Measurements from ENCODE around the gene SULT4A1. TPM values are rescaled to one million over a fixed set of nuclear protein-coding genes. Genes with fewer than 3 reads are reported as not detected.

The SULT4A1 gene
- total and polyA plus RNA-seq, 10 of the 15 experiments (the other 5 are each of a cell fraction or from before 2014, with no cell fraction given): not detected

- FAIRE-seq (no peak), ATAC-seq (no peak), DNase-seq (ENCODE audit: low read depth, low spot score) (no peak)
- H3K9me3 ChIP-seq (replicated peaks; ENCODE audit: control insufficient read depth, insufficient read depth, low read length): no peaks in the 10 kb centered on the region
- peaks cover 9% of the 10 kb centered on the region for H3K4me1 ChIP-seq (ENCODE audit: control insufficient read depth, insufficient read depth, low read length)
- WGBS (ENCODE audit: insufficient coverage, insufficient replicate concordance, low lambda C conversion rate, missing lambda C conversion rate): 17% methylated on average over 4 of the region's 4 CpGs
- no peak overlapping the region for H3K27ac ChIP-seq (ENCODE audit: control insufficient read depth, insufficient read depth)
- ChIA-PET SMC1A (ENCODE audit: uncharacterized antibody, unreplicated experiment) (no interaction called here), POLR2A (no interaction called here), CTCF (no interaction called here), RAD21 (ENCODE audit: unreplicated experiment) (no interaction called here)
- H2AFZ ChIP-seq (ENCODE audit: control insufficient read depth, low read depth, low read length): no peak overlapping the region
- H3K9ac ChIP-seq (ENCODE audit: control insufficient read depth, insufficient read depth, low read length): no peak overlapping the region
- H3K36me3 ChIP-seq (ENCODE audit: control insufficient read depth in 2 of 2, insufficient read depth in 2 of 2, low read length in 1 of 2): no peaks in the 10 kb centered on the region
- H4K20me1 ChIP-seq (ENCODE audit: control insufficient read depth, insufficient read depth): no peaks in the 10 kb centered on the region; the same call in 1 of the 2 replicates
- H3K27me3 ChIP-seq (replicated peaks in 1 of 2; ENCODE audit: control insufficient read depth in 2 of 2, insufficient read depth in 2 of 2, low read length in 1 of 2): peaks cover 8 to 11% of the 10 kb centered on the region in 2 experiments
- H3K4me2 ChIP-seq (ENCODE audit: control insufficient read depth, insufficient read depth): no peak overlapping the region
- no peaks in the 10 kb centered on the region for H3K79me2 ChIP-seq (ENCODE audit: control insufficient read depth, insufficient read depth, low read length)
- no TSS peak for BruUV-seq (replicated peaks)
- in situ Hi-C loops (cut with MboI) (no loop called here), intact Hi-C loops (cut with micrococcal nuclease; ENCODE audit: unreplicated experiment) (loop anchor here (10.0 kb wide), 1 partner anchor 143 kb away; no protein-coding TSS in a partner anchor)
- H3K4me3 ChIP-seq: no peak overlapping the region
- TF ChIP-seq SKIL (IDR thresholded peaks at IDR 0.05; ENCODE audit: low read depth, poor library complexity, severe bottlenecking) (no peak), ATF2 (IDR thresholded peaks at IDR 0.05; ENCODE audit: low read length) (no peak), REST (IDR thresholded peaks at IDR 0.05; ENCODE audit: low read depth, low read length) (no peak), BMI1 (IDR thresholded peaks at IDR 0.05; ENCODE audit: borderline replicate concordance) (no peak), ATF7 (IDR thresholded peaks at IDR 0.05; ENCODE audit: low read depth) (no peak), PAX5 (IDR thresholded peaks at IDR 0.05; ENCODE audit: borderline replicate concordance, low read depth, low read length) (no peak), LARP7 (IDR thresholded peaks at IDR 0.05) (no peak), TCF7 (IDR thresholded peaks at IDR 0.05; ENCODE audit: borderline replicate concordance) (no peak), RAD21 (IDR thresholded peaks at IDR 0.05; ENCODE audit: insufficient read depth, low read depth, low read length) (no peak), KLF5 (IDR thresholded peaks at IDR 0.05; ENCODE audit: partially characterized antibody) (no peak), RAD51 (IDR thresholded peaks at IDR 0.05) (no peak), CHD2 (IDR thresholded peaks at IDR 0.05; ENCODE audit: borderline replicate concordance, low read depth, low read length) (no peak), HDAC2 (IDR thresholded peaks at IDR 0.05) (no peak)
- TF ChIP-seq, protein P1, sequence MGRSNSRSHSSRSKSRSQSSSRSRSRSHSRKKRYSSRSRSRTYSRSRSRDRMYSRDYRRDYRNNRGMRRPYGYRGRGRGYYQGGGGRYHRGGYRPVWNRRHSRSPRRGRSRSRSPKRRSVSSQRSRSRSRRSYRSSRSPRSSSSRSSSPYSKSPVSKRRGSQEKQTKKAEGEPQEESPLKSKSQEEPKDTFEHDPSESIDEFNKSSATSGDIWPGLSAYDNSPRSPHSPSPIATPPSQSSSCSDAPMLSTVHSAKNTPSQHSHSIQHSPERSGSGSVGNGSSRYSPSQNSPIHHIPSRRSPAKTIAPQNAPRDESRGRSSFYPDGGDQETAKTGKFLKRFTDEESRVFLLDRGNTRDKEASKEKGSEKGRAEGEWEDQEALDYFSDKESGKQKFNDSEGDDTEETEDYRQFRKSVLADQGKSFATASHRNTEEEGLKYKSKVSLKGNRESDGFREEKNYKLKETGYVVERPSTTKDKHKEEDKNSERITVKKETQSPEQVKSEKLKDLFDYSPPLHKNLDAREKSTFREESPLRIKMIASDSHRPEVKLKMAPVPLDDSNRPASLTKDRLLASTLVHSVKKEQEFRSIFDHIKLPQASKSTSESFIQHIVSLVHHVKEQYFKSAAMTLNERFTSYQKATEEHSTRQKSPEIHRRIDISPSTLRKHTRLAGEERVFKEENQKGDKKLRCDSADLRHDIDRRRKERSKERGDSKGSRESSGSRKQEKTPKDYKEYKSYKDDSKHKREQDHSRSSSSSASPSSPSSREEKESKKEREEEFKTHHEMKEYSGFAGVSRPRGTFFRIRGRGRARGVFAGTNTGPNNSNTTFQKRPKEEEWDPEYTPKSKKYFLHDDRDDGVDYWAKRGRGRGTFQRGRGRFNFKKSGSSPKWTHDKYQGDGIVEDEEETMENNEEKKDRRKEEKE (IDR thresholded peaks at IDR 0.05): no peak
Observed at GRCh38 chr22:43887391-43887790, 25.1 kb upstream of the SULT4A1 start.

All from GM12878 (cell line).